Prostate gland (tissue), 2 donors: ENCODE results near the gene MRPL9. TPM values are rescaled to one million over a fixed set of nuclear protein-coding genes. Genes with fewer than 3 reads are reported as not detected.
"Not testable (repeated sequence)": the region's sequence is repeated elsewhere in the genome, so short reads cannot be mapped to it uniquely, and the experiment has no call there.

Source experiments
- DNase-seq: peaks from one replicate; pipeline ENCODE4 v3.0.0-alpha.2; 2019; ENCODE audit warnings: low spot score
- H3K27ac ChIP-seq, 2 donors: fragments of 200-600 bp; sonication (generic); 2 replicates each; pipeline ENCODE4 v1.5.1; 2017 to 2019
- H3K27me3 ChIP-seq: fragments of 200-600 bp; sonication (generic); replicated peaks from 2 replicates; pipeline ENCODE4 v1.5.1; 2019; ENCODE audit not compliant: insufficient read depth
- H3K36me3 ChIP-seq, 2 donors: fragments of 200-600 bp; sonication (generic); 1 replicate in 1 of 2; 2 replicates in 1 of 2; pipeline versions ENCODE4 v1.5.1 to v1.8.1; 2017 to 2019
- H3K4me1 ChIP-seq: fragments of 200-600 bp; sonication (generic); replicated peaks from 2 replicates; pipeline ENCODE4 v1.5.1; 2019
- H3K4me3 ChIP-seq, 2 donors: fragments of 200-600 bp; sonication (generic); 2 replicates each; pipeline ENCODE4 v1.5.1; 2017 to 2019
- H3K9me3 ChIP-seq: fragments of 200-600 bp; sonication (generic); 2 replicates; pipeline ENCODE4 v1.5.1; 2017
- CTCF ChIP-seq, 4 experiments: fragments of 200-600 bp in 2 of 4; fragments of 450-650 bp in 2 of 4; sonication (generic) in 2 of 4; IDR thresholded peaks; 1 replicate in 3 of 4; 2 replicates in 1 of 4; pipeline ENCODE4 v1.5.1; 2016 to 2019; ENCODE audit warnings: antibody characterized with exemption in 4 of 4, mild to moderate bottlenecking in 2 of 4, moderate library complexity in 2 of 4
- POLR2A ChIP-seq: fragments of 450-650 bp; IDR thresholded peaks from one replicate; pipeline ENCODE4 v1.6.1; 2016; ENCODE audit warnings: antibody characterized with exemption, mild to moderate bottlenecking
- POLR2AphosphoS5 ChIP-seq: sonication (generic); formaldehyde crosslinking; IDR thresholded peaks from one replicate; pipeline ENCODE4 v1.6.1; 2017; ENCODE audit warnings: antibody characterized with exemption
- WGBS: methylation state at CpG from one replicate; pipeline ENCODE4 v1.1.5; 2018; 5-methylcytosine and 5-hydroxymethylcytosine counted together
- intact Hi-C: fragments of 100-400 bp; cut with DNase I; formaldehyde crosslinking; loops from one replicate; pipeline ENCODE4 v1.14.2; 2022
- total RNA-seq, 2 donors: library from RNA; depleted of rRNA; stranded (reverse); fragments of >200 nt; gene quantifications; one replicate each; pipeline ENCODE4 v1.1.0, GENCODE V29; 2016

The MRPL9 gene
- total RNA-seq, 2 donors from 2014 or later, result 47.9 to 80.1 TPM

GRCh38 chr1:151741516-151741915, 21.8 kb downstream of the MRPL9 start:
- TF ChIP-seq CTCF (IDR thresholded peaks at IDR 0.05) (no peak), POLR2AphosphoS5 (no peak), POLR2A (no peak)
- intact Hi-C loops, result no loop called here
- WGBS, result 87% methylated on average over 4 of the region's 4 CpGs
- no peak overlapping the region for H3K27ac ChIP-seq
- peaks cover 7% of the 10 kb centered on the region for H3K4me1 ChIP-seq
- no peaks in the 10 kb centered on the region for H3K9me3 ChIP-seq
- DNase-seq, result no peak
- no peak overlapping the region for H3K4me3 ChIP-seq
- H3K27me3 ChIP-seq, result no peaks in the 10 kb centered on the region
- no peaks in the 10 kb centered on the region for H3K36me3 ChIP-seq

- peak in 3 of 4 experiments; percentile 12 to 44 (median 29) for TF ChIP-seq CTCF (IDR thresholded peaks at IDR 0.05)
- peak; percentile 95 for TF ChIP-seq POLR2AphosphoS5
- no peak for TF ChIP-seq POLR2A
- peak; percentile 90 for DNase-seq
- WGBS, result 42% methylated on average over 3 of the region's 3 CpGs
Measured at GRCh38 chr1:151739590-151740355, 23.5 kb downstream of the MRPL9 start.

GRCh38 chr1:151737479-151737878, 25.8 kb downstream of the MRPL9 start:
- no peaks in the 10 kb centered on the region for H3K27me3 ChIP-seq
- H3K36me3 ChIP-seq, result no peaks in the 10 kb centered on the region
- H3K27ac ChIP-seq, result no peak overlapping the region
- no peak for DNase-seq
- peaks cover 7% of the 10 kb centered on the region for H3K4me1 ChIP-seq
- intact Hi-C loops, result no loop called here
- no peaks in the 10 kb centered on the region for H3K9me3 ChIP-seq
- no peak for TF ChIP-seq POLR2AphosphoS5
- TF ChIP-seq CTCF (IDR thresholded peaks at IDR 0.05), result no peak
- H3K4me3 ChIP-seq, result no peak overlapping the region

More at GRCh38 chr1:151739590-151740355, 23.5 kb downstream of the MRPL9 start:
- Histone ChIP-seq H3K36me3 (no peaks in the 10 kb centered on the region), H3K4me1 (peaks cover 7% of the 10 kb centered on the region), H3K27me3 (no peaks in the 10 kb centered on the region), H3K4me3 (no peak overlapping the region), H3K9me3 (no peaks in the 10 kb centered on the region), H3K27ac (peak overlapping the region; percentile 50 to 75)
- intact Hi-C loops, result no loop called here

GRCh38 chr1:151737026-151737425, 26.3 kb downstream of the MRPL9 start:
- intact Hi-C loops, result no loop called here
- WGBS, result 89% methylated on average over 2 of the region's 2 CpGs

GRCh38 chr1:151733995-151734394, 29.3 kb downstream of the MRPL9 start:
- not testable (repeated sequence) for H3K27me3 ChIP-seq, H3K4me1 ChIP-seq, H3K36me3 ChIP-seq, H3K9me3 ChIP-seq, H3K27ac ChIP-seq, H3K4me3 ChIP-seq, DNase-seq
- 92% methylated on average over 9 of the region's 9 CpGs for WGBS
- intact Hi-C loops, result loop anchor here (2.0 to 5.0 kb wide), 3 partner anchors 37 to 199 kb away; no protein-coding TSS in a partner anchor

More at GRCh38 chr1:151737026-151737425, 26.3 kb downstream of the MRPL9 start:
- DNase-seq, result no peak
- H3K27ac ChIP-seq, result no peak overlapping the region
- no peaks in the 10 kb centered on the region for H3K27me3 ChIP-seq
- TF ChIP-seq POLR2A, result no peak
- no peak for TF ChIP-seq POLR2AphosphoS5
- no peak for TF ChIP-seq CTCF (IDR thresholded peaks at IDR 0.05)
- H3K36me3 ChIP-seq, result no peaks in the 10 kb centered on the region
- no peaks in the 10 kb centered on the region for H3K9me3 ChIP-seq
- H3K4me1 ChIP-seq, result peaks cover 7% of the 10 kb centered on the region
- H3K4me3 ChIP-seq, result no peak overlapping the region
